ENCODE results near the gene NEMP1.
"Not testable (repeated sequence)": the region's sequence is repeated elsewhere in the genome, so short reads cannot be mapped to it uniquely, and the experiment has no call there.

Gene NEMP1

DNA sequence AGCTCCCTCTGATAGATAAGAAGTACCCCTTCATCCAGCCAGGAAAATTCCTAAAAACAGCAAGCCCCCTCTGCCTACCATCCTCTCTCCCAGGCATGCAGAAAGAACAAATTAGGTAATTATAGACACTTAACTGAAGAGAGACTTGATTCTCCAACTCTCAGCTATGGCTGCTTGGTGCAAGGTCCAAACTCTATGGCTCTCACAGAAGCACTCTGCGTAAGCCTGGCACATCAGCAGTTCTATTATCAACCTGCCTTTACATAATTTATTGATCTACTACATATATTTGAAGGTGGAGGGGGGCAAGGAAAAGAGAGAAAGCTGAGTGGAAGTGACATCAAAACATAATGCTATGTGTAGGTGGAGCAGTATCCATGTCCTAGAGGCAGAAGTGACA lies 27.6 kb downstream of the NEMP1 start:
- no peak for DNase-seq

DNA sequence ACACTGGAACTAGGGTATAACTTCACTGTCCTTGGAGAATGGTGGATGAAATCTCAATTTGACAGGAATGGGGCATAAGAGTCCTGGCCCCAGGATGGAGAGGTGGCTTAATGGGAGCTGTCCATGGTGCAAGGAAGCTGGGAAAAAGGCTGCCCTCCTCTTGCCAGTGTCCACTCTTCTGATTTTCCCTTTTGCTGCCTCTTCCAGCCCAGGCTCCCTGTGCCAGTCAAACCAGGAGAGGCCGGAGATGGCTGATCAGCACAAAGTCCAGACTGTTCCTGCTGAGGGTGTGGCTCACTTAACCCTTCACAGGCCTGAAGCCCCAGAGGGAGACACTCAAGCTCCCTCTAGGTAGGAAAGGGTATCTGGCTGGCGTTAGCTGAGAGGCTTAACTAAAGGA lies 28.7 kb downstream of the NEMP1 start, which contains the start of gene MYO1A:
Gene MYO1A, minus strand, starts transcription at position 240 of the 400 bp plus-strand sequence. CDS start 1,806 bp downstream, outside the sequence.
- no peak for DNase-seq

DNA sequence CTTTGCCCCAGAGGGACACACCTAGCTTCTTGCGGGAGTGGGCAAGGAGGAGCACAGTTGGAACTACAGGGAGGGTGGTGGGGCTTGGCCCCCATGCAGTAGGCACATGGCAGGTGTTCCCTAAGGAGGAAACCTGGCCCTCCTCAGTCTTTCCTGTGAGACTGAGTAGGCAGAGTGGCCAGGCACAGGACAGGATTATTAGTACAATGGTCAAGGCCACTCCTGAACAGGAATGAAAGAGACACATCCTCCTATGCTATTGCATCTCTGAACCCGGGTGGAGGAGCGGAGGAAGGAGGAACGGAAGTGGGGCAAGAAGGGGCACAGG lies 29.5 kb downstream of the NEMP1 start:
- no peak for DNase-seq

DNA sequence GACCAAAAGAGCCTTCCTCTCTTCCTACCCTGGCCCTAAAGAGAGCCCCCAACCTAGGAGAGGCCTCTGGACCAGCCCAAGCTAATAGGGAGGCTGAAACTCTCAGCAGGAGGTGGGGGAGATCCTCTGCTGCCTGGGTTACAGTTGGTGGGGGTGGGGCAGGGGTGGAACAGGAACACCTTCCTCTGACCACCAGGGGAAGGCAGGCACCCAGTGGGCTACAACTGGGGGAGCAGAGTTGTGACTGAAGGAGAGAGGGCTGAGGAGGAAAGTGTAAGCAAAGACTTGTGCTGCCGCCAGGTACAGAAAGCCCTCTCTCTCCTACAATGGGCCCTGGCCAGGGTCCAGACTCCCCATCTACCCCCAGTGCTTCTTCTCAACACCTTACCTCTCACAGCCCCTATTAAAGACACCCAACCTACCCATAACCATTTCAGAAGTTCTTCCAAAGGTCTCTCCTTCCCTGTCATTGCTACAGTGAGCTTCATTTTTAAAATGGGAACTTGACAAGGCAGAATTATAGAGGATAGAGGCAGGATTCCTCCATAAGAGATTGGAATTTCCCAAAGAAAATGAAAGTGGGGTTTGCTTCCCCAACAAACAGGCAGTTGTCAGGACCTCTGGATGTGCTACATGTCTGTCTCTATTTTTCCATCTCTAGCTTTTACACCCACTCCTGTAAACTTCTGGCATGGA lies 30.0 kb downstream of the NEMP1 start:
- DNase-seq = no peak

DNA sequence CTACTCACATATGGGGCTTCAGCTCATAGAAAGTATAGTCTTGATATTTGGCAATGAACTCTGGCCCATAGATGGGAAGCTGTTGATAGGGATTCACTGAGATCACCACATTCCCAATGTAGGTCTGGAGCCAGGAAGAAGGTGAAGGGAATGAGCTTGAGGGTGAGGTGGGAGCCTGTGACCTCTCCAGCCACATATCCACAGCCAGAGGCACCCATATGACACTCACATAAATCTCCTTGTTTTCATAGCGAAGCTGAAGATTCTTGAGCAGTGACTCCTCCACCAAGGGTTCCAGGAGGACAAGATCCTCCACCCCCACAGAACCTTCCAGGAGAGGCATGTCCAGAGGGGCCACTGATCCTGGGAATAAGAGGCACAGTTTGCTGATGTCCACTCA lies 30.6 kb downstream of the NEMP1 start:
- DNase-seq = no peak

DNA sequence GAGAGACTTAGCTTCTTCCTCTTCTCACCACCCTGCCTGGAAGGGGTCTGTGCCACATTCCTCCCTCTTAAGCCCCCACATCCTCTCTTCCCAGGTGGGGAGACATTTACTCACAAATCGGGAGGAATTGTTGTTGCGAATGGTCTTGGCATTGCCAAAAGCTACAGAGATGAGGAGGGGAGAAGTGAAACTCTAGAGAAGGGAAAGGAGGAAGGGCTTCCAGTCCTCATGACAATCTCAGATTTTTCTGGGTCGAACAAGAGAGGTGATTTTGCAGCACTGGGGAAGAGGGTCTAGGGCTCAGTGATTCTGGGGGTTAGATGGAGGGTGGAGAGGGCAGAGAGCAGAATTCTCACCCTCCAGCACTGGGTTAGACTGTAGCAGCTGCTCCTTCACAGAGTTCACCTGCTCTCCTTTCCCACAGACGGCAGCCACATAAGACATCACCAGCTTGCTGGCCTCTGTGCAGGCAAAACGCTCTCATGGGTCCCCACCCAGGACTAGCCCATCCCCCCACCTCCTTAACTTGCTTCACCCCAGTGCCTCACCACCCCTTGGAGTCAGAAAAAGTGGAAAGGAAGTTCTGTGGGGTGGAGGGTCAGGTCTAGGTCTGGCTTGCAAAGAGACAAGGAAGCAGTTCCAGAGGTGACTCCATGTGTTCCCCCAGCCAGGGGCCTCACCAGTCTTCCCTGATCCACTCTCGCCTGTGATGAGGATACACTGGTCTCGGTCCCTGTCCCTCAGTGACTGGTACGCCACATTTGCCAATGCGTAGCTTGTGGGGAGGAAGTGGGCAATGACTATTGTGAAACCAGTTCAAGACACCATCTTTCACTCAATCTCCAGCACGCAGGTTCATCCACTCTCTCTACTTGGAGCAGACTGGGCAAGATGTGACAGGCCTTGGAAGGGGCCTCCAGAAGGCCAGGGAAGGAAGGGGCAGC lies 31.4 kb downstream of the NEMP1 start:
- DNase-seq = peak; percentile 28

DNA sequence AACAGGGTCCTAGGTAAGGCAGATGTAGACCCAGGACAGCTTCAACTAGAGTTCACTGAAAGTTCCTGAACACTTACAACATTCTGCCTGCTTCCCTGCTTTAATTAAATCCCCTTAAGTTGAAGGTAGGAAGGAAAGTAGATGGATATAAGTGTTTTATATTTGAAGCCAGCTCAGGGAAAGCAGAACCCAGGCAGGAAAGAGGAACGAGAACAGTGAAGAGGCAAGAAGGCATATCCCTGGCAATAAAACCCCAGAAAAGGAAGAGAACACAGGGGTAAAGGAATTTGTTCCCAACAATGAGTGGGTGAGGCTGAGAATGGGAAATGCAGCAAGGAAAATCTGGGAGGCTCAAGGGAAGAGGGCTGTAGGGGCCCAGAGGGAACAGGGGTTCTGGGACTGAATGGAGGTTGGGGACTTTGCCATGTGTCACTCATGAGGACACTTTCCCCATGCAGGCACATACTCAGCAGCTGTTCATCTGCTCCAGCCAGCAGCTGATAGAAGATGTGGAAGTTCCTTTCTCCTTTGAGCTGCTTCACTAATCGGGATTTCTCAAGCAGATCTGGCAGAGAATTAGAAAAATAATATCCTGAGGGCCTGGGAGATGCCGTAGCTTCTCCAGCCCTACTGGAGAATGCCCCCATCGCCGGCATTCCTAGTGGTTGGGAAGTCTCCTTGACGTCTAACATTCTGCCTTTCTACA lies 32.4 kb downstream of the NEMP1 start:
- DNase-seq = no peak

DNA sequence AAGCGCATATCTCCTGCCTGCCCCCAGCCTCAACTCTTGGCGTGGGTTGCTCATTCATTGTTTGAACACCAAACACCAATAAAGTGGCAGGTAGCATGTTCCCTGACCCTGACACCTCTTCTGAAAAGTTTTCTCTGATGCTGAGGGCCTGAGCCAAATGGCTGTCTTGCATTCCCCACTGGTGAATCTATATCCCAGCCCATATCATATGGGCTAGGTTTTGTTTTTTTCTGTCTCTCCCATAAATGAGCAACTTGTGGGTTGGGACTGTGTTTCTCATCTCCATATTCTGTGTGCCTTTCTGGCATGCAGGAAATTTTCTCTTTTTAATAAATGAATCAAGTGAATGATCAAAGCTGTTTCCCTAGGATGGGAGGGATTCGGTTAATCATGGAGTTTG lies 33.7 kb downstream of the NEMP1 start:
- DNase-seq = no peak

DNA sequence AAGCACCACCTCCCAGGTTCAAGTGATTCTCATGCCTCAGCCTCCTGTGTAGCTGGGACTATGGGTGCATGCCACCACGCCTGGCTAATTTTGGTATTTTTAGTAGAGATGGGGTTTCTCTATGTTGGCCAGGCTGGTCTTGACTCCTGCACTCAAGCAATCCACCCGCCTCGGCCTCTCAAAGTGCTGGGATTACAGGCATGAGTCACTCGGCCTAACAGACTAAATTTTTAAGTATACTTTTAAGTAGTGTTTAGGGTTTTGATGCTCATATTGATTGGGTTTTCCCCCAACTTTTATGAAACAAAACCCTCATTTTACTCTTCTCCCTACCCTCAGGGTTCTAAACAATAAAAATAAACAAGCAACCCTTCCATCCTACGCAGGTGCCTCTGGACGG lies 34.1 kb downstream of the NEMP1 start:
- DNase-seq = no peak

DNA sequence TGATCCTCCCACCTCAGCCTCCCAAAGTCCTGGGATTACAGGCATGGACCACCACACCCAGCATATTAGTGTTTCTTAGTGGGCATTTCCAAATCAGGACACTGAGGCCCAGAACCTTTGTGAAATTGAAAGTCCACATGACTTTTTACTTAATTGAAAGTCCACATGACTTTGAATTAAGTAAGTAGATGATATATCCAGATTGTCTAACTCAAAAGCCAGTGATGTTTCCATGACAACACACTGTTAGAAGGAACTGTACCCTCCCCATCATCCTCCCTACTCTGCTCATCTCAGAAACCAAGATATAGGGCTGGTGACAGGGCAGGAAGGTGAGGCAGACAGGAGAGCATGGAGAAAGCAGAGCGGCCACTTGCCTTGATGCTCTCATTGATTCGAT lies 35.9 kb downstream of the NEMP1 start:
- DNase-seq = no peak

DNA sequence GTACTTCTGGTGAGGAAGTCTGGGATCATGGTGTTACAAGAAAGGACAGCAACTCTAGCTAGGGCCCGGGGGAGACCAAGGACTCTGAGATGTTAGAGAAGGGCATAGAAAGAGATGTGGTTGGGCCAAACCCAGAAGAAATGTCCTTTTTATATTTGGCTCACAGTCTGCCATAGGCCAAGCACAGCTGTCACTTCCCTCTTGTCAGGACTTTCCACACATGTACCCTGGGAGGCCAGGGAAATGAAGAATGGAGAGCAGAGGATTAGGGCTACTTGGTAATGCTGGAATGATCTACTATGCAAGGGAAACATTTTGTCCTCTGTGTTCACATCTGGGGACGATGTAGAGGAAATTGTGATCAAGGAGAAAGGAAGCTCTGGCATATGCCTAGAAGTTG lies 37.8 kb downstream of the NEMP1 start:
- DNase-seq = no peak

DNA sequence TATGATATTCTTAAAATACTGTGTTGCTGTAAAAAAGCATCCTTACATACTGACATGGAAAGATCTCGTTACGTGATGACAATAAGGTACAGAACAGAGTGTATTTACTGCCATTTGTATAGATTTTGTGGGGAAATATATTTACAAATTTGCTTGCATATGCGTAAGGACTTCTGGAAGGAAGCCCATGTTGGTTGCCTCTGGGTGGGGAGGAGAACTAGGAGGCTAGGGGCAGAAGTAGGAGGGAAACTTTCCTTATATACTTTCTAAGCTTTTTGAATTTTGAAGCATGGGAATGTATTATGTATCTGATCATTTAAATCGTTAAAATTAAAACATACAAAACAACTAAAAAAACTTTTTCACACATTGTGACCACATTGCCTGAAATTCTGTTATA lies 38.4 kb downstream of the NEMP1 start:
- DNase-seq = no peak

DNA sequence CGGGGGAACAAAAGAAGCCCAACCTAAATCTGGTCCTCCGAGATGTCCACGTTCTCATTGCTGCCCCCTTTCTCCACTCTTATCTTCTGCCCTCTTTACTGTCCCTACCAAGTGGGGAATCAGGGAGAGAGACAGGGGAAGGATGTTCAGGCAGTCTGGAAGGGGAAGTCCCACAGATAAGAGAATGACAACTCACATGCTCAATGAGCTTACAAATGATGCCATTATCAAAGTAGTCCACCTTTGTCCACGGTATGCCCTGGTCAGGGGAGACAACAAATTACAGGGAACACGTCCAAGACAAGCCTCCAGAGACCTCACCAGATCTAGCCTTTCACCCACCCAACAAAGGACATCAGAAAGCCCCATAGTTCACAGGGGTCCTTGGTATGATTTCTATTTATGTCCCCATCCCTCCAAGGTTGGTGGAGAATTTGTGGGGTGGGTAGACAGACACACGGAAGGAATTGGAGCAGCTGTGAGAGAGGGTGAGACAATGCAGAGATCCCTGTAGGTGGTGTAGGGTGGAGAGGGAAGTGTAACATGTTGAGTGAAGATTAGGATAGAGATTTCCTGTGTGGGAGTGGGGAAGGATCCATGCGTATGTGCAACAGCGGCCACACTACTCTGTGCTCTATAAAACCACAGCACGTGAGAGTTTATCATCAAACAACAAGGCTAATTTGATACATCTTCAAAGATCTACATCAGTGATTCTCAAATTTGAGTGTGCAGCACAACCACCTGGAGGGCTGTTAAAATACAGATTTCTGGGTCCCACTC lies 39.4 kb downstream of the NEMP1 start:
- no peak for DNase-seq

DNA sequence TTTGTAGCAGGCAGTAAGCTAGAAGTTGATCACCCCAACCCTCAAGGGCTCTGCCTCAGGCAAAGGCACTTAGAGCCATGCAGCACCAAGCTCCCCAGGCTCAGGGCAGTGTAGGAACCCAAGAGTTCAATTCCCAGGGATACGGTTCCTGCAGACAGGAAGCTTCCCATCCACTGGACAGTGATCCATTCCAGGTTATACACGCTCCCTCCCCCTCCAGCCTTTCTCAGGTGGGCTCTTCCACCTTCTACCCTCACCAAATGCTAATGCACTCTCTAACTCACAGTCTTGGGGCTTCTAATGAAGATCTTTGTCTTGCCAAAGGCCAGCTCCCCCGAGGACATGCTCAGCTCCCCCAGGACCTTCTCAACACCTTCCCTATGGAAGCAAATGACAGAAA lies 41.3 kb downstream of the NEMP1 start:
- no peak for DNase-seq

DNA sequence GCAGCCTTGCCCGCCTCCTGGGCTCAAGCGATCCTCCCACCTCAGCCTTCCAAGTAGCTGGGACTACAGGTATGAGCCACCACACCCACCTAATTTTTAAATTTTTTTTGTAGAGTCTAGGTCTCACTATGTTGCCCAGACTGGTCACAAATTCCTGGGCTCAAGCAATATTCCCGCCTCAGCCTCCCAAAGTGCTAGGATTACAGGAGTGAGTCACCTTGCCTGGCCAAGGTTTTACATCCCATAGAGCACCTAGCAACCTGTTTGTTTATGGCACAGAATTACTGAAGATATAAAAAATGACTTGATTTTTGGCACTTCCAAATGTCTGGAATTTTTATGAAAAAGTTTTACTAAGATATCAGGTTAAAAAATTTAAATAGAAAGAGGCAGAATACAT lies 45.2 kb downstream of the NEMP1 start:
- no peak for DNase-seq

DNA sequence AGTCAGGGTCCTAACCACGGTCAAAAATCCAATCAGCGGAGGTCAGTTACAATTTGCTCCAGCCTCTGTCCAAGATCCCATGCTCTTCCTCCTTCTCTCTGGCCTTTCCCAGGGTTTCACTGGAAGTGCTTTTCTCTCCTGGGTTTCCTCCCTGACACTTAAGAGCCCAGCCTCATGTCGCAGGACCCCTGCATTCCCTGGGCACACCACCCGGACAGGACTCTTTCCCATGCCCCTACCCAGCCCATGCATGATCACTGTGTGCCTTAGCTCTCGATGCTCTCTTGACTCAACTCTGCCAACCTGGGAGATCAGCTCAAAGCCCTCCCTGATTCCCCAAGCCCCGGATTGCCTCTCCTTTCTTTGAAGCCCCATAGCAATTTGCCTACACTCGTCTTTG lies 46.8 kb downstream of the NEMP1 start:
- DNase-seq = no peak

DNA sequence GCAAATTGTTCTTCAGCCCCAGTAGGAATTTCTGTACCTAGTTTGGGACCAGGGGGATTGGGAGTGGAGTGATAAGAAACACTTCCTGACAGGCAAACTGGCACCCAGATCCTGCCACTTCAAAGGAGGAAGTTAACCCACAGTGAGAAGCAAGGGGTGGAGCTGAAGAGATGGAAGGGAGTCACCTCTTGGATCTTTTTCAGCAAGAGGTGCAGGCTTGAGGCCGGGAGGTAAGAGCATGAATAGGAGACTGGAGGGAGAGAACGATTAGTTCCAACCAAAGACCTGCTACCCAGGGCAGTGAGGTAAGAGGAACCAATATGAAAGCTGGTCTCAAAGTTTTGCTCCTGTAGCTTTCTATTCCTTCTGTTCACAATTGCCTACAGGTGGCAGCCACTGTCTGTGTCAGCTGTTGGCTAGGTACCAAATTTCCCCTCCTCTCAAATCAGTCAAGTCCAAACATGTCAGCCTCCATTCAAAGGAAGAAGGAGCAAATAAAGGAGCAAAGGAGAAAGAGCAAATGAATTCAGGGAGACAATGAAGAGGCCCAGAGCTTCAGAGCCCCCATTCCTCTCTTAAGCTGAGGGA lies 47.4 kb downstream of the NEMP1 start:
- DNase-seq = peak; percentile 19

DNA sequence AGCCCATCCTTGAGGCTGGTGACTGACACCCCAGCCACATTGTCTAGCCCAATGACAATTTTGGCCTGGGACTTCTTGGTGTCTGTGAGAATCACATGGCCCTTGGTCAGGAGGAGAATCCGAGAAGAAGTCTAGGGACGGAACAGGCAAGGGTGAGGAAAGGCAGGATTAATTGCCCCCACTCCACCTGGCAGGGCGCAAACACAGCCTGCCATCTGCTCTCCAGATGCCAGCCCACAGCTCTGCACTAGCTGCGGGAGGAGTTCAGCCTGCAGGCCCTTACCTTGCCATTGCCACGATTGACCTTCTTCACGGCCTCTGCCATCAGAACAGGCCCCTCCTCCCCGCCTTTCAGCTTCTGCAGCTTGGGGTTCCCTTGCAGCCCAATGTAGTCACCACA lies 49.1 kb downstream of the NEMP1 start:
- no peak for DNase-seq

DNA sequence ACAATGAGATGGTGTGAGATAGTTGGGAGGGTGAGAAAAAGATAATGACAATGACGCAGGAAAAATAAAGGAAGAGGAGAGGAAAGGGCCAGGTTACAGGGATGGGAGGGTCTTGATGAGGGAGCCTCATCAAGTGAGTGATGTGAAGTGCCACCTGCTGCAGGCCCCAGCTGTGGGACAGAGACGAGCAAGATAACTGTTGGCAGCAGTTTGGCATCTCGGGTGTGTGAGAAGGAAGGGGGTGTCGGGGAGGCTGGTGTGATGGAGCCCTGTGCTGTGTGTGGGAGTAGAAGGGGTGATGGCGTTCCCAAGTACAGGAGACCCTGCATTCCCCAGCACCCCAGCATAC lies 50.8 kb downstream of the NEMP1 start:
- DNase-seq = no peak

DNA sequence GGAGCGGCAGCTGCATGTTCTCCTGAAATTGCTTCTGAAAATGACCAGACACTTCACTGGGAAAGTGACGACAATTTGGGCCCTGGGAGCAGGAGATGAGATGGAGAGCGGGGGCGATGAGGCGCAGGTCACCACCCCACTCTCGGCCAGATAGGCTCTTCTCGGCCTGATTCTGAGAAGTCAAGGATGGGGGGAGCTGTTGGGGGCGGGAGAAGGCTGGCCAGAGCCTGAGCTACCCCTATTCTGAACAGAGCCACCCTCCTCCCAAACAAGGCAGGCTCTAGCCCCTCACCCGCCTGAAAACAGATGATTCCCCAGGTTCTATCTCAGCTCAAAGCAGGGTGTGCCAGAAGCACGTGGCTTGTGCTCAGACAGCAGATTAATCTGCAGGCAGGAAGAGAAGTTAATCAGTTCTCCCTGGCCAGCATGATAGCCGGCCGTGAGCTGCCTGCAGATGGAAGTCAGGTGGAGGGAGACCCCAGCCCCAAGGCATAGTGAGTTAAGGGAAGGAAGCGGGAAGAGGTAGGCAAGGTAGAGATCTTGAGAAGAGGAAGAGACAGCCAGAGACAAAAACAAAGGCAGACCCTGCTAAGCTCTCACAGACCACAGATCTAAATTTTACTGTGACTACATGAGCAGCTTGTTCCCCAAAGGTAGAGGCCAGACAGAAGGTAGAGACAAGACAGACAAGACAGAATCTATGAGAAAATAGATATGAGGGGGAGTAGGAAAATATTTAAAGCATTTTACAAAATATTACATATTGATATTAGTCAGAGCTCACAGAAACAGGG lies 51.4 kb downstream of the NEMP1 start:
- no peak for DNase-seq

DNA sequence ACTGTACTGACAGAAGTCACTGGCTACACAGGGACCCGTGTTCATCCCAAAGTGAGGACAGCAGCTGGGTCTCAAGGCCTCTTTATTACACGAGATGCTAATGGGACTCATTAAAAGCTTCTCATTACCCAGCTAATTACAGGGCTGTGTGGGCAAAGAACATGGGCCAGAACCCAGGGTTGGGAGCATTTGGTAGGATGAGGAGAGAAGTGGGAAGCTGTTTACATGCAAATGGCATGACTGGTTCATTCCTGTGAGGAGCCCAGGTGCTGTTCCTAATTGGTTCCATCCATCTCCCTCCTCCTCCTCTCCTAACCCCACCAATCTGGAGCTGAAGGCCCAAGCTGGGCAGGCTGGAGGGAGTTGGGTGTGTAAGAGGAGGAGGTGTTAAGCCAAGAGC lies 53.4 kb downstream of the NEMP1 start:
- no peak for DNase-seq

DNA sequence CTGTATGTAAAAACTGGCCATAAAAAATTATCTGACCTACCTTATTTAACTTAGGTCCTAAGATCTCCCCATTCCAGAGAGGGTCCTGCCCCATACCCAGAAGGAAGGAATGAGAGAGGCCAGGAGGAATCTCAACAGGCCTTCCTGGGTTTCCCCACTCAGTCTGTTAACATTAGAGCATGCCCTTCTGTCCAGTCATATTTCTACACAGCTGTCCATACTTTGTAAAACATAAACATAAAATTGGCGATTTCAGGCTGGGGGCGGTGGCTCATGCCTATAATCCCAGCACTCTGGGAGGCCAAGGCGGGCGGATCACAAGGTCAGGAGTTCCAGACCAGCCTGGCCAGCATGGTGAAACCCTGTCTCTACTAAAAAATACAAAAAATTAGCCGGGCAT lies 56.3 kb downstream of the NEMP1 start:
- not testable (repeated sequence) for DNase-seq

Data from CD4-positive, alpha-beta T cell treated with Interleukin-4 for 4 hours (primary cell).